K562 (cell line): ENCODE measurements around the gene IRGM.

ENCODE experiments used
- BHLHE40 ChIP-seq: IDR thresholded peaks from 2 replicates; pipeline ENCODE4 v1.6.1; 2011; ENCODE audit warnings: low read length, improper control_type of control experiment
- BRCA1 ChIP-seq, 2 experiments: fragments of 450-650 bp in 1 of 2; sonication (generic) in 1 of 2; formaldehyde crosslinking in 1 of 2; IDR thresholded peaks; 2 replicates each; pipeline versions ENCODE4 v1.5.0 to v1.6.1; 2017 to 2020; ENCODE audit warnings: mild to moderate bottlenecking in 1 of 2, missing genetic modification reagents in 1 of 2
- FOXK2 ChIP-seq, 2 experiments: fragments of 450-650 bp; IDR thresholded peaks in 1 of 2; conservative IDR thresholded peaks in 1 of 2; 2 replicates each; pipeline ENCODE4 v1.6.1; 2016; ENCODE audit warnings: low read depth in 2 of 2, mild to moderate bottlenecking in 1 of 2
- GABPB1 ChIP-seq: sonication (generic); formaldehyde crosslinking; IDR thresholded peaks from 2 replicates; pipeline ENCODE4 v1.8.0; 2022; ENCODE audit warnings: mild to moderate bottlenecking, missing genetic modification reagents
- MBD2 ChIP-seq: sonication (generic); IDR thresholded peaks from 2 replicates; pipeline ENCODE4 v1.6.1; 2016; ENCODE audit warnings: low read depth, borderline replicate concordance
- POLR2AphosphoS5 ChIP-seq: IDR thresholded peaks from 2 replicates; pipeline ENCODE4 v1.6.1; 2011; ENCODE audit warnings: mild to moderate bottlenecking, low read depth, low read length, moderate library complexity; ENCODE audit not compliant: control insufficient read depth, insufficient read depth
- ZNF318 ChIP-seq, 2 experiments: fragments of 450-650 bp; IDR thresholded peaks; 2 replicates each; pipeline ENCODE4 v1.6.1; 2016; ENCODE audit warnings: mild to moderate bottlenecking in 2 of 2, borderline replicate concordance in 1 of 2, low read depth in 1 of 2, moderate library complexity in 1 of 2

- no peak for TF ChIP-seq POLR2AphosphoS5
- 0 out of 2 replicates have a peak, but pooled peaks have one; percentile 5 for TF ChIP-seq BHLHE40
- TF ChIP-seq FOXK2 (conservative IDR thresholded peaks at IDR 0.05 in 1 of 2, IDR thresholded peaks at IDR 0.05 in 1 of 2; ENCODE audit: low read depth in 2 of 2), result no peak
- TF ChIP-seq BRCA1 (IDR thresholded peaks at IDR 0.05), result no peak
- TF ChIP-seq BRCA1 (CRISPR knock-in tag; IDR thresholded peaks at IDR 0.05), result no peak
- no peak for TF ChIP-seq GABPB1
- TF ChIP-seq ZNF318 (IDR thresholded peaks at IDR 0.05; ENCODE audit: borderline replicate concordance in 1 of 2, low read depth in 1 of 2), result no peak
- TF ChIP-seq MBD2, result no peak
Observed at GRCh38 chr5:150801117-150801927, 45.0 kb upstream of the IRGM start.
